ENCODE data around the gene RITA1.

DNA sequence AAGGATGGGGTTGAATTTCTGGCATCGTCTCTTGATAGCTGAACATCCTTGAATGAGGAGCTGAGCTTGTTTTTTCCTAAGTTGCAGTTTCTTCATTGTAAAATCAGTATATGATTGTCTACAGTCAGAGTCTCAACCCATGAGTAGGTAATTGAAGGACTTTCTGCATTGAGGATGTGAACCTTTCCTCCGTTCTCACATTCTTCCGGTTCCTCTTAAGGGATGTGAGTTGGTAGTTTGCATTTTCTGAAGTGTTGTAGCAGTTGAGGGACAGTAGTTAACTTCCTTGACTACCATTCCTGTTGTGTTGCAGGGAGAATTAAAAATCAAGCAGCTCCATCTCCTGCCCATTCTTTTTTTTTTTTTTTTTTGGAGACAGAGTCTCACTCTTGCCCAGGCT is 54.9 kb downstream of the RITA1 start:
- TF ChIP-seq, protein P1, sequence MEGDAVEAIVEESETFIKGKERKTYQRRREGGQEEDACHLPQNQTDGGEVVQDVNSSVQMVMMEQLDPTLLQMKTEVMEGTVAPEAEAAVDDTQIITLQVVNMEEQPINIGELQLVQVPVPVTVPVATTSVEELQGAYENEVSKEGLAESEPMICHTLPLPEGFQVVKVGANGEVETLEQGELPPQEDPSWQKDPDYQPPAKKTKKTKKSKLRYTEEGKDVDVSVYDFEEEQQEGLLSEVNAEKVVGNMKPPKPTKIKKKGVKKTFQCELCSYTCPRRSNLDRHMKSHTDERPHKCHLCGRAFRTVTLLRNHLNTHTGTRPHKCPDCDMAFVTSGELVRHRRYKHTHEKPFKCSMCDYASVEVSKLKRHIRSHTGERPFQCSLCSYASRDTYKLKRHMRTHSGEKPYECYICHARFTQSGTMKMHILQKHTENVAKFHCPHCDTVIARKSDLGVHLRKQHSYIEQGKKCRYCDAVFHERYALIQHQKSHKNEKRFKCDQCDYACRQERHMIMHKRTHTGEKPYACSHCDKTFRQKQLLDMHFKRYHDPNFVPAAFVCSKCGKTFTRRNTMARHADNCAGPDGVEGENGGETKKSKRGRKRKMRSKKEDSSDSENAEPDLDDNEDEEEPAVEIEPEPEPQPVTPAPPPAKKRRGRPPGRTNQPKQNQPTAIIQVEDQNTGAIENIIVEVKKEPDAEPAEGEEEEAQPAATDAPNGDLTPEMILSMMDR (IDR thresholded peaks at IDR 0.05) = no peak
- no peak for TF ChIP-seq EZH2 (IDR thresholded peaks at IDR 0.05; ENCODE audit: borderline replicate concordance, insufficient read depth, low read depth, low read length, poor library complexity, severe bottlenecking)
